ENCODE results near the gene RTN1.

- TF ChIP-seq EZH2phosphoT487 (IDR thresholded peaks at IDR 0.05; ENCODE audit: low read depth, severe bottlenecking, unreplicated experiment), result no peak
- TF ChIP-seq CTCF (IDR thresholded peaks at IDR 0.05; ENCODE audit: poor library complexity), result no peak
Measured at GRCh38 chr14:59699442-59699841, 171.1 kb downstream of the RTN1 start.
